ENCODE results near the gene PTPRM.

The PTPRM gene

GRCh38 chr18:7918701-7919100 lies 351.6 kb downstream of the PTPRM start:
- TF ChIP-seq CTCF (conservative IDR thresholded peaks at IDR 0.05; ENCODE audit: low read depth, low read length): no peak
- H2AFZ ChIP-seq (ENCODE audit: low read depth): no peak overlapping the region
- H3K27ac ChIP-seq: no peak overlapping the region
- H3K4me1 ChIP-seq (ENCODE audit: low read depth, poor library complexity, severe bottlenecking): no peaks in the 10 kb centered on the region
- H3K9ac ChIP-seq: no peak overlapping the region
- H3K79me2 ChIP-seq (ENCODE audit: insufficient read depth, low read depth): no peaks in the 10 kb centered on the region
- H3K27me3 ChIP-seq (ENCODE audit: insufficient read depth, low read depth): no peaks in the 10 kb centered on the region
- no peak overlapping the region for H3K4me3 ChIP-seq (IDR thresholded peaks at IDR 0.05; ENCODE audit: insufficient read depth, low read depth, low read length)
- no peaks in the 10 kb centered on the region for H4K20me1 ChIP-seq (ENCODE audit: insufficient read depth)
- H3K36me3 ChIP-seq (ENCODE audit: insufficient read depth): no peaks in the 10 kb centered on the region
- H3K4me2 ChIP-seq: no peak overlapping the region

- no peak overlapping the region for H3K27ac ChIP-seq
- H2AFZ ChIP-seq (ENCODE audit: low read depth): no peak overlapping the region
- H3K4me2 ChIP-seq: no peak overlapping the region
- no peaks in the 10 kb centered on the region for H3K79me2 ChIP-seq (ENCODE audit: insufficient read depth, low read depth)
- no peaks in the 10 kb centered on the region for H4K20me1 ChIP-seq (ENCODE audit: insufficient read depth)
- no peak overlapping the region for H3K4me3 ChIP-seq (IDR thresholded peaks at IDR 0.05; ENCODE audit: insufficient read depth, low read depth, low read length)
- no peak overlapping the region for H3K9ac ChIP-seq
- no peaks in the 10 kb centered on the region for H3K27me3 ChIP-seq (ENCODE audit: insufficient read depth, low read depth)
- H3K4me1 ChIP-seq (ENCODE audit: low read depth, poor library complexity, severe bottlenecking): no peaks in the 10 kb centered on the region
- no peak for TF ChIP-seq CTCF (conservative IDR thresholded peaks at IDR 0.05; ENCODE audit: low read depth, low read length)
- no peaks in the 10 kb centered on the region for H3K36me3 ChIP-seq (ENCODE audit: insufficient read depth)
Measured at GRCh38 chr18:7919565-7919964, 352.4 kb downstream of the PTPRM start.

GRCh38 chr18:7921938-7922587 lies 354.9 kb downstream of the PTPRM start:
- Histone ChIP-seq H3K4me2 (no peak overlapping the region), H3K79me2 (ENCODE audit: insufficient read depth, low read depth) (no peaks in the 10 kb centered on the region), H3K27ac (no peak overlapping the region), H3K36me3 (ENCODE audit: insufficient read depth) (no peaks in the 10 kb centered on the region), H3K27me3 (ENCODE audit: insufficient read depth, low read depth) (no peaks in the 10 kb centered on the region), H4K20me1 (ENCODE audit: insufficient read depth) (no peaks in the 10 kb centered on the region), H3K4me1 (ENCODE audit: low read depth, poor library complexity, severe bottlenecking) (no peaks in the 10 kb centered on the region), H2AFZ (ENCODE audit: low read depth) (no peak overlapping the region), H3K4me3 (IDR thresholded peaks at IDR 0.05; ENCODE audit: insufficient read depth, low read depth, low read length) (no peak overlapping the region), H3K9ac (no peak overlapping the region)
- TF ChIP-seq CTCF (conservative IDR thresholded peaks at IDR 0.05; ENCODE audit: low read depth, low read length): no peak

GRCh38 chr18:7923105-7923504 lies 356.0 kb downstream of the PTPRM start:
- Histone ChIP-seq H3K79me2 (ENCODE audit: insufficient read depth, low read depth) (no peaks in the 10 kb centered on the region), H3K4me2 (no peak overlapping the region), H3K9ac (no peak overlapping the region), H3K36me3 (ENCODE audit: insufficient read depth) (no peaks in the 10 kb centered on the region), H3K4me1 (ENCODE audit: low read depth, poor library complexity, severe bottlenecking) (no peaks in the 10 kb centered on the region), H3K4me3 (IDR thresholded peaks at IDR 0.05; ENCODE audit: insufficient read depth, low read depth, low read length) (no peak overlapping the region), H3K27ac (no peak overlapping the region), H3K27me3 (ENCODE audit: insufficient read depth, low read depth) (no peaks in the 10 kb centered on the region), H4K20me1 (ENCODE audit: insufficient read depth) (no peaks in the 10 kb centered on the region), H2AFZ (ENCODE audit: low read depth) (no peak overlapping the region)
- no peak for TF ChIP-seq CTCF (conservative IDR thresholded peaks at IDR 0.05; ENCODE audit: low read depth, low read length)

All from KMS-11 (cell line).